Forelimb muscle (tissue), 1 donor: ENCODE results near the gene PPFIA2. TPM values are rescaled to one million over a fixed set of nuclear protein-coding genes. Genes with fewer than 3 reads are reported as not detected.
A peak's percentile ranks its signal among the peaks of the same experiment; 100 is the strongest.

Experiments
- DNase-seq: peaks from one replicate; pipeline ENCODE4 v3.0.0-alpha.2; 2013; ENCODE audit warnings: low read depth
- polyA plus RNA-seq: library from polyadenylated mRNA; unstranded; fragments of 120-200 nt; gene quantifications from one replicate; pipeline ENCODE4 v1.2.1, GENCODE V29; 2013; ENCODE audit not compliant: insufficient read length

Gene PPFIA2
- polyA plus RNA-seq, 1 donor: 1.8 TPM

DNA sequence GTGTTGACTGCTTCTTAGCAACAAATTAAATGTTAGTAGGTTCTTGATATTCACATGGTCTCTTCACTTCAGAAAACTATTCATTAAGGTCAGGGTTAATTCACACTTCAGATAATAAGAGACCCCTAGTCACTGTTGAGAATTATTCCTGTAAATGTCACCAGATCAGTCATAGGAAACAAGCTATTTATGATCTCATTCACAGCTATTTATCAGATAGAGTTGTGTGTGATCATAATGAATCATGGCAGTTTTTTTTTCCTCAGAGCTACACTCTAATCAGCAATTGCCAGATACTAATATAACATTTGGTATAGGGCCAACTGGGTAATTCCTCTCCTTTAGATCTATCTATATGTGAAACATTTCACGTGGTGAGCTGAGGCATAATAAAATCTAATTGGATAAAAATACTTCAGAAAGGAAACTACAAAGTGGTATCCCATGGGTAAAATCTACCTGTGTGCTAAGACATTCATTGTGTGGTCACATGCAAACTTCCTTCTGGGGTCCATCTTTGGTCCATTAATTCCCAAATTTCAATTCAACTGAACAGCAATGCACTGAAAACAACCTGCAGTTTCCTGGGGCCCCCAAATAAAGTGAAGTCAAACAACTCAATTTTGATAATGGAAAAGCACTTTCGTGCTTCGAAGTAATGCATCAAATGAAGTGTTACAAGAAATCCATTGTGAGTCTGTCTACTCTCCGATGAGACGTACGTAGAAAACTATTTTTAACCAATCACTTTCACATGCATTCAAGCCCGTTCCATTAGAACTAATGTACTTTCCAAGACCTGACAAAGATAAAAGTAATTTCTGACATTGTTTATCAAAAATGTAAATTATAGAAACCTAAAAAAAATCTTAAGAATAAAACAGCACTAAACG, 484.3 kb downstream of the PPFIA2 start:
- DNase-seq: no peak

GRCh38 chr12:81270385-81270784, 488.8 kb downstream of the PPFIA2 start:
- no peak for DNase-seq

- DNase-seq: no peak
These were observed 496.1 kb downstream of the PPFIA2 start for GRCh38 chr12:81263072-81263471.

DNA sequence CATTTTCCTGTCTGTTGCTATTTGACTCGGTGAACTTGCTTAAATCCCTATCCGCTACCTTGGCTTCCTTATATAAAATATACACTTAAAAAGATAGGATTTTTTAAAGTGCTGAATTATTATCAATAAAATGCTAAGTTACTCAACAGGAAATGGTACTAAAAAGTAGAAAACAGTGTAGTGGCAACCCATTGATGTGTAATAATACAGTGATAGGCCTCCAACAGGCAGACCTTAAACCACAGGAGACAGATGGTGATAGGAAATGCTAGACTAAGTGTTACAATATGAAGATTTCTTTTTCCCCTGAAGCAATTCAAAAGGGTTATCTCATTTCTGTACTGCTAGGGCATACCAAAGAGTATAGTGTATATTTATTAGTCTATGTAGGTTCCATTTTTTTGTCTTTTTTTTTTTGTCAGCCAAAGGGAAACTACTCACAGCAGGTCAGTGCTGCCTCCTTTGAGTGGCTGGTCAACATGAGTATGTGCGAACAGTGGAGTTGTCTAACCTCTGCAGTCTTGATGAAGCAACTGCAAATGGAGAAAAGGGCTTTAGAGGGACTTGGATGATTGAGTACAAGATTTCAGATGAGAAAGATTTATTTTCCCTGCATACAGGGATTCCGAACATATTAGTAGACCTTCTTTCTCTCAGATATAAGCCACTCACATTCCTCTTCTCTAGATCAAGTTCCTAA, 497.5 kb downstream of the PPFIA2 start:
- no peak for DNase-seq

- DNase-seq: no peak
These were observed 499.8 kb downstream of the PPFIA2 start for GRCh38 chr12:81259360-81259759.

DNA sequence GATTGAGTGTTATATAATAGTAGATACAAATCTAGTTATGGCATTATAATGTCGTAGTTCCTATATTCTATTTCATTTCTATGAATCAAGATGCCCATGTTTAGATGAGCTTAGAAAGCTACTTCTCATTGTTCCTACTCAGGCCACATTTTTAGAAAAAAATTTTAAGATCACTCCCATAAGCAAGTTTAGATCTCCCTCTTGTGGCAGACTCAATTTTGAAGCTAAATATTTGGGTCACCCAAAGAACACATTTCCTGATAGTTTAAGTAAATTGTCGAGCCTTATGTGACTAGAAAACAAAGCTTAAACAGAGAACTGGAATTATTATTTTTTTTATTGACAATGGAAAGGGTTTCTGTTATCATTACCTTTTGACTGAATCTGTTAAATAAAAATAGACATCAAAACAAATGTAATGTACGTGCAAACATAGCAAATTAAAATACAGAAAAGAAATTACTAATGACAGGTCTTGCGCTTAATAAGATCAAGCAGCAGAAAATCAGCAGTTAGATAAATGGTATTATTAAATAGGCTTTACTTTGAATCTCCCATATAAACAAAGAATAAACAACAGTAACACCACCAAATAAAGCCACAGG, 501.1 kb downstream of the PPFIA2 start:
- peak; percentile 36 for DNase-seq

DNA sequence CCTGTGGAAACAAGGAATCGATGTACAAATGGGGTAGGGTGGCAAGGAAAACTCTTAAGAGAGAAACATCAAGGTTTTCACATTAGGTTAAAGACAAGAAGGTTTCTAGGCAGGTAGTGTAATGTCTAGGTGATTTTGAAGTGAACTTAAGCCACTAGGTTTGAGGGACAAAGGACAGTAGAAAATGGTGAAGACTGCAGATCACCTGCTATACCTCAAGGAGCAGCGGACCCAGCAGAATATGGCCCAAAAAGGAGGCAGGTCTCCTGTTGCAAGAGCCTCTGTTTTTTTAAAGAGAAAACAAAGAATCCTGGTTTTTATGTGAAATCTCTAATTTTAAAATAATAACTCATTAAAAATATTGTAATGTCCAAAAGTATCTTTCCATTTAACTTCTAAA, 503.2 kb downstream of the PPFIA2 start:
- no peak for DNase-seq

GRCh38 chr12:81255456-81255855, 503.7 kb downstream of the PPFIA2 start:
- no peak for DNase-seq

DNA sequence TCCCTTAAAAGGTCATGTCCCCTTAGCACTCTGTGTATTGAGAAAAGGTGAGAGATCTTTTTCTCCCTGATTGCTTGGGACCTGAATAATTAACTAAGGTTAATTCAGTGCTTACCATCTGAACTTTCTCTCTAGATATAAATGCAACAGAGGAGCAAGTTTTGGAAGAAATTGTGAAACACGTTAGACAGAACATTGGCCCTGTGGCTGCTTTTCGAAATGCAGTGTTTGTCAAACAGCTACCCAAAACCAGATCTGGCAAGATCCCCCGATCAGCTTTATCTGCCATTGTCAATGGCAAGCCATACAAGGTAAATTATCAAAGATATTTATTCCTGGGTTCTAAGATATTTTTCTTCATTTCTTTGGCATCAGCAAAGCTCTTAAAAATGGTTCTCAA, 505.8 kb downstream of the PPFIA2 start:
- DNase-seq: no peak

DNA sequence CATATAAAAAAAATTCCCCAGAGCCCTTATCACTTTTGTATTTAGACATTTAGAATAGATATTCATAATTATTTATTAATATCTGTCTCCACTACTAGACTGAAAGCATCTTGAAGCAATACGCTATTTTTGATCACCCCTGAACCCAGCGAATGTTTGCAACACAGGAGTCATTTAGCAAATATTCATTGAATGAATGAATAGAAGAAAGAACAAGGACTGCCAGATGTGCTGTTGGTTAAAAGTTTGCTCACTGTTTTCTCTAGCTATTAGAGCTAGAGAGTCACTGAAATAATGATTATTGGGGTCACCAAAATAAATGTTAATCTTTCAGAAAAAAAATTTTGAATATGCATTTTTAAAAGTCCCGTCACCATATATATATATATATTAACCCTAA, 506.9 kb downstream of the PPFIA2 start:
- no peak for DNase-seq

DNA sequence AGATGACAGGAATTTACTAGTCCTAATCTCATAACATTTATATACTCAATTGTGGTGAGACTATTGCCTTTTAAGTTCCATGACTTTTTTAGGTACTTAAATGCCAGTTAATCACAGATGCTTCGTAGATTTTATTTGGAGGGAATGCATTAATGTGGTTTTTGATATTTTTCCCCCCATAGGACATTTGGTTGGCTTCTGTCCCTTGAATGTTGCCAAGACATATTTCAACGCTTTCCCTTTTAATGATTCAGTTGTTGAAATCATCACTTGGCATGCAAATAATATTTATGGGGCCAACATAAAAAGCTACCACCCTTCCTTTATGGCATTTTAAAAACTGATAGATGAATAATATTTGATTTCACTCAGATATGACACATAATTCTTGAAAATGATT, 509.2 kb downstream of the PPFIA2 start:
- DNase-seq: no peak

DNA sequence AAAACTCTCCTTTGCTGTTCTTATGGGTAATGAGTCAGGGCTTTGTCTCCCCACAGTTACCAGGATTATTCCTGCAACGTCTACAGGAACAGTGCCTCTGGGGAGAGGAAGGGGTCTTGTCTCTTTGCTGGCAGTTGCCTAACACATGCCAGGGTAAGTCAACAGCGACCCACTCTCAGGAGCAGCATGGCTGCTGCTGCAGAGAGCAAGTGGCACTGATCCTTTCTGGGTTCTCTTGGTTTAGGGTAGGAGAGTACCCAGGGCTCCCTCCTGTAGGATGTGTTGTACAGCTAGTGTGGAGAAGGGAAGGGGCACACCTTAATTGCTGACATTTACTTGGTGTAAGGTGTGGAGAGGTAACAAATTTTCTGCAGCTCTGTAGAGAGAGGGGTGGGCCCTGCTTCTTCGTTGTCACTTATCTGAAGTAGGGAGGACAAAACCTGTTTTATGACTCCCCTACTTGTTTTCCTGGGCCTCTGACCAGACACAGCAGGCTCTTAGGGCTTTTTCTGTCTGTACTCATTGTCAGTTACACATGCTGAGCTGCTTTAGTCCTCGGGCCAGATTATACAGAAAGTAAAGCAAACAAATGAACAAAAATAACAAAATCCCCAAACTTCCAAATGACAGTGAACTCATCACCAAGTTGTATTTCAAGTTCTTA, 513.1 kb downstream of the PPFIA2 start:
- DNase-seq: no peak

- DNase-seq: no peak
These were observed 513.7 kb downstream of the PPFIA2 start for GRCh38 chr12:81245458-81245857.

DNA sequence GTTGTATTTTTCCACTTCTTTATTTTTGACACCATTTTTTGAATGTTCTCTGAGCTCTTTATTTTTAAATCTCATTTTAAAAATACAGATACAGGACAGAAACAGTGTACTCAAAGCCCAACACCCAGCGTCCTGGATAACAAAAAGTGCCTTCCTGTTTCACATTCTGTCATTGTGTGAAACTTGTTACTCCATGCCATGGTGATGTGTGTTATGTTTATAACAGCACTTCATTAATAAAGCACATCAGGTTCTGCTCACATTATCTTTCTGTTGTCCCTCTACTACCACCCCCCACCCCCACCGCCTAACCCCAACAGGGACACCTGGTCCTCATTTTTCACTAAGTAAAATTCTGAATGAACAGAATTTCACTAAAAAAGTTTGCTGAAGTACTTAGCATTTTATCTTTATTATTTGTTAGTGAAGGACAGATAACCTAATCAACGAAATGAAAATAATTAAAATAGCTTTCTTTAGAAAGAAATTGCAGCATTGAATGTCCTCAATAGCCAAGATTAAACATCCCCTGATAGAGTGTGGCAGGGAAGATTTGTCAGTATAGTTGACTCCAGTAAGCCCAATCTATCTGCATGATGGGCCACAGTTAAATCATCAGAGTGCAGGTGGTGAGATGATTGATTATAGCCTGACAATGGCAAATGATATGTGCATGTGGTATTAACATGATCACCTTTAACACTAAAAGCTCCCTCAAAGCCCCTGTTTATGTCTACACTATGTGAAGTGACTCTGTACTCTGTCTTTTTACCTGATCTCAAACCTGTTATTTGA, 527.4 kb downstream of the PPFIA2 start:
- no peak for DNase-seq

GRCh38 chr12:81229759-81230158, 529.4 kb downstream of the PPFIA2 start:
- no peak for DNase-seq

DNA sequence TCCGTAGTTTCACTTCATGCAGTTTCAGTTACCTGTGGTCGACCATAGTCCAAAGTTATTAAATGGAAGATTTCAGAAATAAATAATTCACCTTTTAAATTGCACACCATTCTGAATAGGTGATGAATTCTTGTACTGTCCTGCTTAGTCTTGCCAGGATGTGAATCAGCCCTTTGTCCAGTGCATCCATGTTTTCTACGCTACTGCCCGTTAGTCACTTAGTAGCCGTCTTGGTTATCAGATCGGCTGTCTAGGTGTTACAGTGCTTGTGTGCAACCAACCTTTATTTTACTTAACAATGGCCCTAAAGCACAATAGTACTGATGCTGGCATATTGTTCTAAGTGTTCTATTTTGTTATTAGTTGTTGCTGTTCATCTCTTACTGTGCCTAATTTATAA, 534.5 kb downstream of the PPFIA2 start:
- no peak for DNase-seq

- no peak for DNase-seq
These were observed 536.1 kb downstream of the PPFIA2 start for GRCh38 chr12:81222846-81223592.

DNA sequence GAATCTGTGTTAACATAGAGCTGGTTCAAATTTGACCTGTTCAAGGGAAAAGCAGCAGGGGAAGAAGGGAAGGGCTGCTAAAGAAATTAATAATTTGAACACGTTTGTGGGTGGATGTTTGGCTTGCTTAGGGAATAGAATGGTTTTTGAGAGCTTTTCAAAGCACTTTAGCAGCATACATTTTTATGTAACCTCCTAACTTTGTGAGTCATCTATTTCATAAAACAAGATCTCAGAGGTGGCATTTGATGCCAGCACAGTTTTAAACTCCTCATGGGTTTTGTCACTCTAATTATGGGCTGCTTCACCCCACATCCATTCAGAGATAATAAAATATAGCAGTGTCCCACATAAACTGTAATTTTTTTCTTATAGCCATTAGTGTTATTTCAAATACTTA, 537.5 kb downstream of the PPFIA2 start:
- no peak for DNase-seq

DNA sequence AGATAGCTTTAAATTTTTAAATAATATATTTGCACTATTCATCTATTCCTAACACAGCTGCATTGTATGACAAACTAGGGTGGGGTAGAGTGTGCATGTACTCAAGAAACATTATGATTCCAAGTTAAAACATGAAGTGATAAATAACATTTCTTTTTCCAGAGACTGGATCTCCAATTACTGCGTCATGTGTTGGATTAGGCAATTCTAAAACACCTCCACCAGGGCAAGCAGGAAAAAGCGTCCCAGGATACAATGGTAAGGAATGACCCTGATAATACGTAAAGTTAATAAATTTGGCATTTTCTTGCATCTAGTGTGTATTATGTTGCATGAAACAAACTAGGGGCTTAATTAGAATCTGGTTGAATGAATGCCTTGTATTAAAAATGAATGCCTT, 542.4 kb downstream of the PPFIA2 start:
- DNase-seq: no peak

GRCh38 chr12:81212996-81213696, 546.0 kb downstream of the PPFIA2 start:
- no peak for DNase-seq
